Measurements from ENCODE around the gene ST8SIA6. TPM values are rescaled to one million over a fixed set of nuclear protein-coding genes. Genes with fewer than 3 reads are reported as not detected.

Gene ST8SIA6
- total and polyA plus RNA-seq, 2 experiments from 2014 or later, result 0.79 TPM; not detected in 1

DNA sequence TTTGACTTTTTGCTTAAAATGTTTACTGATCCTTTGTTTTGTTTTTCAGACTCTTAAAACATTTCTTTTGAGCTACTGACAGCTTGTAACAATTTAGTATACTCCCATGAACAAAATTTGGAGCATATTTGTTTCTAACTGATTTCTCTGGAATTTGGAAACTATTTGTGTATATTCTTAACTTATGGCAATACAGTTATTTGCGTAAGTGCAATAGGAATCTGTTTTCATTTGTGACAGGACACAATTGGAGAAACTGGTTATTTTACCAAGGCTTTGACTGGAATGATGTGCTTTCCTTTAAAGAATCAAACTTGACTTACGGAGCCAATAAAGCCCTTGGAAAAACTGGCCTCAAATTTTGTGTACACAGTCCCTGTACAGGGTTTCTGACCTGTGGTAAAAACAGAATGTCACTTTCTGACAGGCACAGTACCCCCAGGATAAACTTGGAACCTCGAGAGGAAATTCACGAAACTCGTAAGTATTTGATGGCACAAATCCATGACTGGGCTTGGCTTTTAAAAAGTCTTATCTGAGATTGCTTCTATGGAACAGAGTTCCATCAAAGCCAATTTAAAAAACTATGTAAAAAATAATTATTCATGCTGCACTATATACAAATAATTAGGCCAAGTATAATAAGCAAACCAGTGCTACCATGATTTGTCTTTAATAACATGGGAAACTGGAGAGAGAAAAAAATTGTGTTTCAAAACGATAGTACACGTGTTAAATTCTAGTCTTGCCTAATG is 70.4 kb downstream of the ST8SIA6 start:
- H3K9me3 ChIP-seq (ENCODE audit: low read depth), result no peaks in the 10 kb centered on the region
- H3K36me3 ChIP-seq, result no peaks in the 10 kb centered on the region
- peak in 1 of 2 donors; percentile 69 for DNase-seq (ENCODE audit: low read depth in 1 of 2, low spot score in 1 of 2)
- H3K27me3 ChIP-seq, result no peaks in the 10 kb centered on the region
- H3K27ac ChIP-seq, result no peak overlapping the region
- no peak overlapping the region for H3K4me3 ChIP-seq
- no peaks in the 10 kb centered on the region for H3K4me1 ChIP-seq (ENCODE audit: low read depth)
- TF ChIP-seq, protein P1, sequence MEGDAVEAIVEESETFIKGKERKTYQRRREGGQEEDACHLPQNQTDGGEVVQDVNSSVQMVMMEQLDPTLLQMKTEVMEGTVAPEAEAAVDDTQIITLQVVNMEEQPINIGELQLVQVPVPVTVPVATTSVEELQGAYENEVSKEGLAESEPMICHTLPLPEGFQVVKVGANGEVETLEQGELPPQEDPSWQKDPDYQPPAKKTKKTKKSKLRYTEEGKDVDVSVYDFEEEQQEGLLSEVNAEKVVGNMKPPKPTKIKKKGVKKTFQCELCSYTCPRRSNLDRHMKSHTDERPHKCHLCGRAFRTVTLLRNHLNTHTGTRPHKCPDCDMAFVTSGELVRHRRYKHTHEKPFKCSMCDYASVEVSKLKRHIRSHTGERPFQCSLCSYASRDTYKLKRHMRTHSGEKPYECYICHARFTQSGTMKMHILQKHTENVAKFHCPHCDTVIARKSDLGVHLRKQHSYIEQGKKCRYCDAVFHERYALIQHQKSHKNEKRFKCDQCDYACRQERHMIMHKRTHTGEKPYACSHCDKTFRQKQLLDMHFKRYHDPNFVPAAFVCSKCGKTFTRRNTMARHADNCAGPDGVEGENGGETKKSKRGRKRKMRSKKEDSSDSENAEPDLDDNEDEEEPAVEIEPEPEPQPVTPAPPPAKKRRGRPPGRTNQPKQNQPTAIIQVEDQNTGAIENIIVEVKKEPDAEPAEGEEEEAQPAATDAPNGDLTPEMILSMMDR (IDR thresholded peaks at IDR 0.05; ENCODE audit: low read depth, low read length), result no peak

DNA sequence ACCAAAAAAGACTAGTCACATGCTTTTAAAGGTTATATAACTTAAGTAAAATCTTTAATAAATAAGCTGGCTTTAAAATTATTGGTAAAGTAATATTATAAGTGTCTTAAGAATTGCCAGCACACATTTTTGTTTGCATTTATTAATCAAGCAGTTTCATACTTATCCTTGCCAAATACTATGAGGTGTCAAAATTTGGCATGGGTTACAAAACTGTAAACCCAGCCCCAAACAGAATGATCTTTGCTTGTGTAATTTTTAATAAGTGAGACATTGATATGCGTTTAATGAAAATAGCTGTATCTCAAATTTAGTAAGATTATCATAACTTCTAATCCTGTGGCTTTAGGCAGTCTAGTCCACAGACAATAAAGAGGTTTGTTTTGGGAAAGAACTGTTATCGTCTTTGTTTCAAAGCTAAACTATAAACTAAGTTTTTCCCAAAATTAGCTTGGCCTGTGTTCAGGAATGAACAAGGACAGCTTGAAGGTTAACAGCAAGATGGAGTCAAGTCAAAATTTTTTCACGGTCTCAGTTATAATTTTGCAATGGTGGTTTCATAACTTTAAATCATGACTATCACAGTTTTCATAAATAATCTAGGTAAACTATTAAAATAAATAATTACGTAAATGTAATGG is 72.8 kb downstream of the ST8SIA6 start:
- DNase-seq (ENCODE audit: low read depth in 1 of 2, low spot score in 1 of 2), result peak in 1 of 2 donors; percentile 47
- TF ChIP-seq, protein P1 (IDR thresholded peaks at IDR 0.05; ENCODE audit: low read depth, low read length), result no peak
- no peaks in the 10 kb centered on the region for H3K4me1 ChIP-seq (ENCODE audit: low read depth)
- no peak overlapping the region for H3K27ac ChIP-seq
- no peaks in the 10 kb centered on the region for H3K9me3 ChIP-seq (ENCODE audit: low read depth)
- H3K4me3 ChIP-seq, result no peak overlapping the region
- no peaks in the 10 kb centered on the region for H3K36me3 ChIP-seq
- no peaks in the 10 kb centered on the region for H3K27me3 ChIP-seq

DNA sequence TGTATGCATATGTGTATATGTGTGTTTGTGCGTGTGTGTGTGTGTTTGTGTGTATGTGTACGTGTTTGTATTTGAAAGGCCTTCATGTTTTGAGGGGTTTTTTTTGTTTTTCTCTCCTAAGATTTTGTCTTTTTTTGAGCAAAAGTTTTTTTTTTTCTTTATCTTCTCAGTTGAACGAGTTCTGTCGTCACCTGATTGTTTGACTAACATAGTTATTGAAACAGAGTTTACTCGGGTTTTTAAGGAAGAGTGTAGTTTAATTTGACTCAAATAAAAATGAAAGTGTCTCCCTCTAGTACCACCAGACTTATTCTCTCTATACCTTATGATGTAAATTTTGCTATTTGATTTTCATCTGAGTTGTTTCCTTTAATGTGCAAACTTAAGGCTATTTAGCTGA is 73.5 kb downstream of the ST8SIA6 start:
- H3K4me1 ChIP-seq (ENCODE audit: low read depth), result no peaks in the 10 kb centered on the region
- H3K4me3 ChIP-seq, result no peak overlapping the region
- H3K27ac ChIP-seq, result no peak overlapping the region
- H3K9me3 ChIP-seq (ENCODE audit: low read depth), result no peaks in the 10 kb centered on the region
- no peak for DNase-seq (ENCODE audit: low read depth in 1 of 2, low spot score in 1 of 2)
- H3K27me3 ChIP-seq, result no peaks in the 10 kb centered on the region
- TF ChIP-seq, protein P1 (IDR thresholded peaks at IDR 0.05; ENCODE audit: low read depth, low read length), result no peak
- H3K36me3 ChIP-seq, result no peaks in the 10 kb centered on the region

DNA sequence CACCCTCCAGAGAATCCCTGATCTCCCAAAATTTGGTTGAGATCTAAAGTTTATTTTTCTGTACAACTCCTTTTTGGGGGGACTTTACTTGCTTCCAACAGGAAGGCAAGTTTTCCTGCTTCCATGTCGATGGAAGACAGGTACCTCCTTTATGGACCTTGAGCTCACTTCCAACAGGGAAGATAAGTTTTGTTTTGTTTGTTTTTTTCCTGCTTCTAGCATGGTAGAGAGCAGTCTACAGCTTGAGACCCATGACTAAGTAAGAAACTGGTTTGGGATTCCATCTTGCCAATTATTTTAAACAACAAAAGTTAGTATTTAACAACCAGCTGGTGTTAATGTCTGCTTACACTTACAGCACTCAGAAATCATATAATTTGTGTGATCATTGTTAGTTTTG is 74.4 kb downstream of the ST8SIA6 start:
- H3K36me3 ChIP-seq, result no peaks in the 10 kb centered on the region
- H3K27me3 ChIP-seq, result no peaks in the 10 kb centered on the region
- H3K27ac ChIP-seq, result no peak overlapping the region
- TF ChIP-seq, protein P1 (IDR thresholded peaks at IDR 0.05; ENCODE audit: low read depth, low read length), result no peak
- DNase-seq (ENCODE audit: low read depth in 1 of 2, low spot score in 1 of 2), result no peak
- H3K4me3 ChIP-seq, result no peak overlapping the region
- no peaks in the 10 kb centered on the region for H3K9me3 ChIP-seq (ENCODE audit: low read depth)
- no peaks in the 10 kb centered on the region for H3K4me1 ChIP-seq (ENCODE audit: low read depth)

DNA sequence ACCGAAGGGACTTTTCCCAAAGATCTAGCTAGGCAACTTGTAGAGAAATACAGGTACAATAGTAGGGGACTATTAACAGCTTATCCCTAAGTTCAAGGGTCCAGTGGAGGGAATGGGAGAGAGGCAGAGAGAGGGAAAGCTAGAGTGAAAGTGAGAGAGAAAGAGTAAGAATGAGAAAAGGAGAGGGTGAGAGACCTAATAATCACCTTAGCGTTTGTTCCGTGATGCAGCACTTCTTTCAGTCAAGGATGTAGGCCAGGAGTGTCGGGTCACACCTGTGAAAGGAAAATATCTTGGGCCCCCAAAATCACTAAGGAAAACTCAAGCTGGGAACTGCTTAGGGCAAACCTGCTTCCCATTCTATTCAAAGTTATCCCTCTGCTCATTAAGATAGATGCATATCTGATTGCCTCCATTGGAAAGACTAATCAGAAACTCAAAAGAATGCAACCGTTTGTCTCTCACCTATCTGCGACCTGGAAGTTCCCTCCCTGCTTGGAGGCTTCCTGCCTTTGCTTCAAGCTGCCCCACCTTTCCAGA is 75.2 kb downstream of the ST8SIA6 start:
- H3K27ac ChIP-seq, result no peak overlapping the region
- no peaks in the 10 kb centered on the region for H3K36me3 ChIP-seq
- TF ChIP-seq, protein P1 (IDR thresholded peaks at IDR 0.05; ENCODE audit: low read depth, low read length), result no peak
- DNase-seq (ENCODE audit: low read depth in 1 of 2, low spot score in 1 of 2), result no peak
- no peaks in the 10 kb centered on the region for H3K9me3 ChIP-seq (ENCODE audit: low read depth)
- no peak overlapping the region for H3K4me3 ChIP-seq
- H3K27me3 ChIP-seq, result no peaks in the 10 kb centered on the region
- H3K4me1 ChIP-seq (ENCODE audit: low read depth), result no peaks in the 10 kb centered on the region
